GM19238 (cell line): ENCODE results near the gene EPHB2.

Experiments
- DNase-seq: peaks from one replicate; pipeline ENCODE4 v3.0.0; 2011; ENCODE audit warnings: low spot score; ENCODE audit not compliant: insufficient read length

The EPHB2 gene

GRCh38 chr1:22816067-22816775 lies 105.6 kb downstream of the EPHB2 start:
- no peak for DNase-seq

GRCh38 chr1:22816803-22817202 lies 106.2 kb downstream of the EPHB2 start:
- no peak for DNase-seq

GRCh38 chr1:22817462-22817861 lies 106.8 kb downstream of the EPHB2 start:
- DNase-seq: no peak

GRCh38 chr1:22818061-22818770 lies 107.6 kb downstream of the EPHB2 start:
- DNase-seq: no peak

GRCh38 chr1:22819361-22819760 lies 108.7 kb downstream of the EPHB2 start:
- DNase-seq: no peak

GRCh38 chr1:22821027-22821426 lies 110.4 kb downstream of the EPHB2 start:
- DNase-seq: no peak

GRCh38 chr1:22822371-22822770 lies 111.7 kb downstream of the EPHB2 start:
- no peak for DNase-seq

GRCh38 chr1:22824466-22824865 lies 113.8 kb downstream of the EPHB2 start:
- DNase-seq: no peak

GRCh38 chr1:22824975-22825374 lies 114.3 kb downstream of the EPHB2 start:
- DNase-seq: no peak

GRCh38 chr1:22825486-22826189 lies 115.0 kb downstream of the EPHB2 start:
- DNase-seq: no peak

- DNase-seq: no peak
Observed at GRCh38 chr1:22826604-22827580, 116.3 kb downstream of the EPHB2 start.

- DNase-seq: no peak
Observed at GRCh38 chr1:22827666-22828483, 117.2 kb downstream of the EPHB2 start.

- no peak for DNase-seq
Observed at GRCh38 chr1:22828484-22829308, 118.1 kb downstream of the EPHB2 start.

GRCh38 chr1:22829309-22829989 lies 118.8 kb downstream of the EPHB2 start:
- DNase-seq: no peak

- DNase-seq: no peak
Observed at GRCh38 chr1:22830041-22830566, 119.5 kb downstream of the EPHB2 start.

GRCh38 chr1:22830757-22831340 lies 120.2 kb downstream of the EPHB2 start:
- no peak for DNase-seq

- DNase-seq: no peak
Observed at GRCh38 chr1:22831729-22832413, 121.2 kb downstream of the EPHB2 start.

GRCh38 chr1:22832414-22832786 lies 121.8 kb downstream of the EPHB2 start:
- DNase-seq: no peak
